Glomerular endothelial cell (primary cell): ENCODE measurements around the gene SLC37A1. TPM values are rescaled to one million over a fixed set of nuclear protein-coding genes. Genes with fewer than 3 reads are reported as not detected.

Experiments used
- DNase-seq: peaks from one replicate; pipeline ENCODE4 v3.0.0-alpha.2; 2011; ENCODE audit warnings: low read depth, low spot score; ENCODE audit errors: extremely low read depth
- total RNA-seq: library from RNA; depleted of rRNA; stranded (reverse); fragments of >200 nt; gene quantifications from 2 replicates; pipeline ENCODE4 v1.2.3, GENCODE V29; 2015

The SLC37A1 gene
- total RNA-seq, 1 donor from 2014 or later: 26.8 TPM

DNA sequence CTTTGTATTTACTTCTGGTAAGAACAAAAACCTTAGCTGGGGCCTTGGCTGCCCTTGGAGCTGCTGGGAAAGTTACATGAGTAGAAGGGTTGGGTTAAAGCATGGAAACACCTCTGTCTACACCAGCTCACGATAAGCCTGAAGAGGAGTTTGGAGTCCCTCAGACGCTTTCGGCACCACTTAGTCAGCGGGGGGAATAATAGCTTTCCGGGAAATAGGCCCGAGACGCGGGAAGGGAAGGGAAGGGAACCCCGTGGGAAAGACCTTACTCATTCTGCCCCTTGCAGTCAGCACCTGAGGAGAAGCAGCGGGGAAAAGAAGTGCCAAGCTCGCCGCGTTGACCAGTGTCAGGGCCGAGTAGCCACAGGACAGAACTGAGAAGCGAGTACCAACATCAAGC lies 73.4 kb downstream of the SLC37A1 start:
- DNase-seq: no peak

- DNase-seq: no peak
Observed at GRCh38 chr21:42590431-42591131, 76.9 kb downstream of the SLC37A1 start.

DNA sequence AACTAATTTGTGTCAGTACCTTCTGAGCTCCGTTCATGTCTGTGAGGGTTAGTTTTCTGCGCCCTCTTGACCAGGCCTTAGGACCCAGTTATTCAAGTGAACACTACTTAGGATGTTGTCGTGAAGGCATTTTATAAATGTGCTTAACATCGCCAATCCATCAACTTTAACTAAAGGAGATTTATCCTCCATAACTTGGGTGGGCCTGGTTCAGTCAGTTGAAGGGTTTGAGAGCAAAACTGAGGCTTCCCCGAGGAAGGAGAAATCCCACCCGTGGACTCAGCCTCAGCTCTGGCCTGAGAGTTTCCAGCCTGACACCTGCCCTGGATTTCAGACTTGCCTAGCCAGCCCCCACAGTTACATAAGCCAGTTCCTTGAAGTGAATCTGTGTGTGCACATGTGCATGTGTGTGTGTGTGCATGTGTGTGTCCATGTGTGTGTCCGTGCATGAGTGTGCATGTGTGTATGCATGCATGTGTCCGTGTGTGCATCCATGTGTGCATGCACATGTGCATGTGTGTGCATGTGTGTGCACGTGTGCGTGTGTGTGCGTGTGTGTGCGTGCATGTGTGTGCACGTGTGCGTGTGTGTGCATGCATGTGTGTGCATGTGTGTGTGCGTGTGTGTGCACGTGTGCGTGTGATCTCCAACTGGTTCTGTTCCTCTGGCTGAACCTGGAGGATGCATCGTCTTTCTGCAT lies 77.7 kb downstream of the SLC37A1 start:
- no peak for DNase-seq

DNA sequence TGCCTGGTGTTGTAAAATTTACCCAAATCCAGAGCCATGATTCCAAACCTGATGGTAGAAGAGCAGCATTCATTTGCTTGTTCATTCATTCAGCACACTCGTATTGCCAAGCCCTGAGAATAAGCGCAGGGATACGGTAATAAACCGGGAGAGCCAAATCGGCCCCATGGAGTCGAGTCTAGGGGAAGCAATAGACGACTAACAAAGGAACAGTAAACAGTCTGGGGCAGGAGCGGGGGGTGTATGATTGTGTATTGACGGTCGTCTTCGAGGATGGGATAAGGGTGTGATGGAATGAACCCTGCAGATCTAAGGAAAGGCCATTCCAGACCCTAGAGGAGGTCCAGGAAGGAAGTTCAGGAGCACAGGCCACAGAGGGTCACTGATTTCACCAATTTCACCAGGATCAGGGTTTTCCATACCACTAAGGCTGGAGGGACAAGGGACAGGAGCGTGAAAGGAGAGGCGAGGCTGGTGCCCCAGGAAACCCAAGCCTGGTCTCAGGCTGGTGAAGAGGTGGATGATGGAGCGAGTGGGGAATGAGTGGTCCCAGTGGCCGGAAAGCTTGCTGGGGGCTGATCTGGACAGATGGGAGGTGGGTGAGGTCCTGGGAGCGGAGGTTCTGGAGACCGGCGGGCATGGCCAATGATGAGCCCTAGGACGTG lies 78.6 kb downstream of the SLC37A1 start:
- DNase-seq: no peak

GRCh38 chr21:42593007-42593814 lies 79.6 kb downstream of the SLC37A1 start:
- no peak for DNase-seq

DNA sequence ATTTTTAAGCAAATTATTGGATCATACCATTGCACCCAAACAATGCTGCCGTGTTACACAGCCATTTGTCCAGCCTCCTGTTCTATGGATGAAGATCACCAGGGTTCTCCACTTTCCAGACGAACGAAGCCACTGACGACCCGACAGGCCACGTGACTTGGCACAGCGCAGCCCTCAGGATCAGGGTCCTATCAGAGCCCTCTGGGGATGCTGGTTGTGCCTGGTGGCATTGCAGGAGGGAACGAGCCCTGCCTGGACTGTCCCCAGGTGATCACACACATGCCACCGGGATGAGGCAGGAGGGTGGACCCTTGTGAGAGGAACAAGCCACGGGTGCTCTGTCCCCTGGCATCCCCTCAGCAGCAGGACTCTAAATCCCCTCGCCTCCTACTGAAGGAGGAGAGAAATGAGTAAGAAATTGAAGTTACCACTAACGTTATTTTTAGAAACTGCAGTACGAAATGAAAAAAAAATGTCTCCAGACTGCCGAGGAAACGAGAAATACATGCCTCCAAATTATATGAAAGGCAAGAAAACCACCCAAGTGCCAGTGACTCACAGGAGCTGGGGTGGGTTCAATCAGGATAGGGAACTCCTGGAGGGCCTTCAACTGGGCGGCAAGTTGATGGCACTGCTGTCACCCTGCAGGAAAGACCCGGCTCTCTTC lies 81.1 kb downstream of the SLC37A1 start:
- DNase-seq: no peak

DNA sequence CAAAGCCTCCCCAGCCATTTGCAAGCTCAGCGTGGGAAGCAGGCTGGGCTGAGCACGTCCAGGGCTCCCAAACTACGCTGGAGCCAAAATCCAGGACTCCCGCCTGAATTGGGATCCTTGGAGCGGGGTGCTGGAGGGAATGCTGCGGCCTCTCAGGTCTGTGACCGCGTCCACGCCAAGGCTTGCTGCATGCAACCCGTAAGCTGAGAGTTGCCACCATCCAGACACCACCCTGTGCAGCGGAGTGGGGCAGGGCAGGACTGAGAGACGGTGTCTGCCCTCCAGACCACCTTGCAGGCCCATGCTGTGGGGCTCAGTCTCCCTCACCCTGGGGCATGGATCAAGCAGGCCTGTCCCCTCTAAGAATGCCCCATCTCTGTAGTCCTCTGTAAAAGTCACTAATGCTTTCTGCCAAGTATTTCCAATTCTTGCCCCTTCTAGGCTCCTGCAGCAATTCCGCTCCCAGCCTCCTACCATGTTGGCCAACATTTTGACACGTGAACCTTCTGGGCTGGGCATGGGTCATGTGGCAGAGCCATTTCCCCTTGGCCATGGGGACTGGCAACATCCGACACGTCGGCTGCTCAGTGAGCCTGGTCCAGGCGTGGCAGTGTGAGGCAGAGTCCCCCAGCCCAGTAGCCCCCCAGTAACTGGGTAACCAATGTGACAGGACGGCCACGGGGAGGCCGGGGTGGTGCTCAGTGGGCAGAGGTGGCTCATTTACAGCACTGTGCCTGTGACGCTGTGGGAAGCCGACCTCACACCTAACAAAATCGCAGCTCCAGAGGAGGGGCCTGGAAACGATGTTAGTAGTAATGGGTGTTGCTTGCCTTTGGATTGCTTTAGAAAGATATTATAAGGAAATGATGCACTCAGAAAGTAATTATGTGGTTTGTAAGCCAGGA lies 81.9 kb downstream of the SLC37A1 start:
- DNase-seq: no peak

DNA sequence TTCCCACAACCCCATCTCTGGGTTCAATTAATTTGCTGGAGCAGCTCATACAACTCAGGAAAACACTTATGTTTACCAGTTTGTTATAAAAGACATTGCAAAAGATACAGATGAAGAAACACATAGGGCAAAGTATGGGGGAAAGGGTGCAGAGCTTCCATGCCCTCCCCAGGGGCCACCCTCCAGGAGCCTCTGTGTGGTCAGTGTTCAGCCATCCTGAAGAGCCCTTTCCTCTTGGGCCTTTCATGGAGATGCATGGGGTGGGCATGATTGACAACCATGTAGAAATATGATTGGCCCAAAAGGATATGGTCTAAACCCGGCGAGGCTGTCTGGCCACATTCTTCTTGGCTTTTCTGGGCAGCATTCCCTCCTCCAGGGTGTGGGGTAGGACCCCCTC lies 83.0 kb downstream of the SLC37A1 start:
- DNase-seq: no peak

DNA sequence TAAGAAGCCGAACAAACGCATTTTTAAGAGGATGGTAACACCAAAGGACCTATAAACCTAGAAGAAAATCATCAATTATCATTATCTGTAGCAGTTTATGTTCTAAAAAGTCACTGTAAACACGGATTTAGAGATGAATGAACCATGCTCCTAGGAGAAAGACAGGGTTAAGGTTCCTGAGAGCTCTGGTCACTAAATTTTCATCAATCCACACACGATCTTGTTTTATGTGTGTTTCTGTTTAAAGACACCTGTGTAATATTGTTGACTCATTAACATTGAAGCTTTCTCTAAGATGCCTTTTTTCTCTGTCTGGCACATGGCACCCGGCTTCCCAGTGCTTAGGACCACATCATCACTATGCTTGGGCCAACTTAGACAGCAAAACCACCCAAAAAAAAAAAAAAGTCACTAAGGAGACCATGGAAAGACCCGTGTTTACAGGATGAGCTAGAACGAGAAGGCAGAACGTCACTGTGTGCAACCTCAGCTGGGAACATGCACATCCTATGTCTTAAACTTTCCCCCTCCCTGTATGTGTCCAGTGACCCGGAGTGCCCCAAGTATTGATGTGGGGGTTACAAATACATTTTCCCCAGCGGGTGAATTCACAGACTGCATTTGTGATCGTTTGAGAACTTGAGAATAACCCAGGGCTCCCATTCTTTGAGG lies 84.0 kb downstream of the SLC37A1 start:
- no peak for DNase-seq

GRCh38 chr21:42598159-42598735 lies 84.6 kb downstream of the SLC37A1 start:
- DNase-seq: no peak

GRCh38 chr21:42599486-42599885 lies 85.8 kb downstream of the SLC37A1 start:
- no peak for DNase-seq

DNA sequence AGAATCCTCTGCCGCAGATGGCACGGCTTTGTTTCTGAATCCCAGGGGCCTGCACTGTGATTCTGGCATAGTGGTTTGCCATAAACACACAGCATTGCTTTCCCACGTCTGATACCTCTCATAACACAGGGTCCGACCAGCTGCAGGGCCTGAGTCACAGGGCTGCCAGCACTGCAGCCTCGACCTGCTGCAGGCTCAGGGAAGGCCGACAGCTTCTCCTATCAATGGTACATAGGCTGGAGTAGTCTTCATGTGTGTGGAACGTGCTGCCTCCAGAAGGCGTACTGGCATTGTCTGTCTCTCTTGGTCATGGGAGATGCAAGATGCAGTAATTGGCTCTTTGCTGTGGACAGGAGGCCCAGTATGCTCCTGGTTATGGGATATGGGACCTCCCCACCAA lies 86.3 kb downstream of the SLC37A1 start:
- DNase-seq: no peak

DNA sequence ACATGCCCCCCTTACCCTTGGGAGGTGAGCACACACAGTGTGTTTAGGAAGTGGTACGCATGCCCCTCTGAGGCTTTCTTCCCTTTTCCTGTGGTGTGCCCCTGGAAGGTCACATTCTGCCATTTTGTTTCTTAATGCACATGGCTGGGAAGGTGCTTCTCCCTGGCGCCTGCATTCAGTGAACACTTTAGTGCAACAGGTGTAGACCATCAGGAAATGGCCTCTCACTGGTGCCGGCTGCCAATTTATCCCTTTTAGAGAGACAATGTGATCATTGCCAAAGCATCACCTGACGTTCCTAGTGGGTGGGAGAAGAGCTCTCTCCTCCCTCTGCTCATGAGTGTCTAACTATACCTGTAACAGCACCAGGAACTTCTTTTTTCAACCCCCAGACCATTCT lies 88.0 kb downstream of the SLC37A1 start:
- no peak for DNase-seq

- DNase-seq: no peak
Observed at GRCh38 chr21:42607102-42607501, 93.5 kb downstream of the SLC37A1 start.

- DNase-seq: no peak
Observed at GRCh38 chr21:42607525-42608102, 94.0 kb downstream of the SLC37A1 start.

GRCh38 chr21:42608446-42608845 lies 94.8 kb downstream of the SLC37A1 start:
- DNase-seq: no peak

GRCh38 chr21:42609811-42610210 lies 96.2 kb downstream of the SLC37A1 start:
- no peak for DNase-seq

- no peak for DNase-seq
Observed at GRCh38 chr21:42611852-42612251, 98.2 kb downstream of the SLC37A1 start.
